HG02970 (cell line): Measurements from ENCODE around the gene CSTF3.
"Not testable (repeated sequence)": the region's sequence is repeated elsewhere in the genome, so short reads cannot be mapped to it uniquely, and the experiment has no call there.

Experiments used
- ATAC-seq: cut with Tn5 transposase; IDR thresholded peaks from one replicate; pipeline ENCODE4 v1.9.1; 2021; ENCODE audit warnings: mild to moderate bottlenecking, moderate library complexity, moderate number of reproducible peaks; ENCODE audit not compliant: unreplicated experiment, low FRiP score

Gene CSTF3

GRCh38 chr11:33161120-33162005, at the start of gene CSTF3:
Gene CSTF3, minus strand, starts transcription at chr11:33161480. Its CDS starts 155 bp downstream, at chr11:33161325.
- peak; percentile 90 for ATAC-seq

GRCh38 chr11:33208150-33208549, 46.9 kb upstream of the CSTF3 start:
- no peak for ATAC-seq

- no peak for ATAC-seq
Measured at GRCh38 chr11:33207408-33207985, 46.2 kb upstream of the CSTF3 start.

DNA sequence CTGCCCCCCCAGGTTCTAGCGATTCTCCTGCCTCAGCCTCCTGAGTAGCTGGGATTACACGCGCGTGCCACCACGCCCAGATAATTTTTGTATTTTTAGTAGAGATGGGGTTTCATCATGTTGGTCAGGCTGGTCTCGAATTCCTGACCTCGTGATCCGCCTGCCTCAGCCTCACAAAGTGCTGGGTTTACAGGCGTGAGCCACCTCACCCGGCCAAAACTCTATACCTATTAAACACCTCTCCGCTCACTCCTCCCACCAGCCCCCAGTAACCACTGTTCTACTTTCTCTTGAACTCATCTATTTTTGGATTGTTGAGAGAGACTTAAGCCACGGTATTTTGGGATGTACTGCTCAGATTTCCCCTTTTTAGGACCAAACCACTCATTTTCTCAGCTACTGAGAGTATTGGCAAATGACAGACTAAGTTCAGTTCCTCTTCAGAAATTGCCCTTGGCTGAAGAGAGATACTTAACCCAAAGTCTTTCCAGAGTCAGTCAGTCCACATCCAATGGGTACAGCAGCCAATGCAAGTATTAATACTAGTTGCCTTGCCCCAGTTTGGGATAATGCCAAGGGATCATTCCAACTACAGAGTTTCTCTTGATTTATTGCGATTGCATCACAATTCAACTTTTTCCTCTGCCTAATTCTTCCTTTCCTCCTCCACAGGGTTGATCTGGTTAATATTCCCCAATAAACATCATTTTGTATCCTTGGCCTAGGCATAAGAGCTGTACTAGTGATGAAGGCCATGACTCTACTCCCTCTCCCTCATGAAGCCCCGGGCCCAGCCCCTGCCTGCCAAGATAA, 36.8 kb upstream of the CSTF3 start:
- no peak for ATAC-seq

GRCh38 chr11:33195462-33196173, 34.3 kb upstream of the CSTF3 start:
- ATAC-seq, result no peak

- ATAC-seq, result no peak
Measured at GRCh38 chr11:33194455-33194854, 33.2 kb upstream of the CSTF3 start.

DNA sequence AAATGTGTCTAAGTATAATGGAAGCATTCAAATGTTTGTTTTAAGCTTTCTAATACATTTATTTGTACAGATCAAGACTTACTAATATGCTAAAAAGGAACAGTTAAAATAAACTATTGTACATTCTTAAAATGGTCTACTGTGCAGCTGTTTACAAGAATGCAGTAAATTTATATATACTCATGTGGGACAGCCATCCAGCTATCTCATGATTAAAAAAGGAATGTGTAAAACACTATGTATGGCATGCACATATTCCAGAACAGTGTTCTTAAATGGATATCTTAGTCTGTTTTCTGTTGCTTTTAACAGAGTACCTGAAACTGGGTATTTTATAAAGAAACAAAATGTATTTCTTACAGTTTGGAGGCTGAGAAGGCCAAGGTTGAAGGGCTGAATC, 30.2 kb upstream of the CSTF3 start:
- ATAC-seq, result no peak

- ATAC-seq, result no peak
Measured at GRCh38 chr11:33187998-33188722, 26.9 kb upstream of the CSTF3 start.

DNA sequence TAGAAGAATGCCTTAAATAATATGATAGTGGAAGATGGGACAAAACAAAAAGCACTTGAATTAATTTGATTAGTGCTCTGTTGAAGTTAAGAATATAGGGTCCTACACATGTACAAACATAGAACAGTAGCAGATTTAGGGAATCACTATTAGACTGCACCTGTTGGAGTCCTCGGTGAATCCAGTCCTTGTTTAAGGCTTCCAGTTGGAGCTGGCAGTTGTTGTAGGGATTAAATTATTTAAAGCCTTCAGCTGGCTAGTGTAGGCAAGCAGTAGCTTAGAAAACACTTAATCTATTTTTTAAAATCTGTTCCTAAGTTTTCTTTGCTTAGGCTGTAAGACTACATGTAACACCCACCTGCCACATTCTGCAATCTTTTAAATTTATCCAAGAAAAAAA, 24.5 kb upstream of the CSTF3 start:
- no peak for ATAC-seq

DNA sequence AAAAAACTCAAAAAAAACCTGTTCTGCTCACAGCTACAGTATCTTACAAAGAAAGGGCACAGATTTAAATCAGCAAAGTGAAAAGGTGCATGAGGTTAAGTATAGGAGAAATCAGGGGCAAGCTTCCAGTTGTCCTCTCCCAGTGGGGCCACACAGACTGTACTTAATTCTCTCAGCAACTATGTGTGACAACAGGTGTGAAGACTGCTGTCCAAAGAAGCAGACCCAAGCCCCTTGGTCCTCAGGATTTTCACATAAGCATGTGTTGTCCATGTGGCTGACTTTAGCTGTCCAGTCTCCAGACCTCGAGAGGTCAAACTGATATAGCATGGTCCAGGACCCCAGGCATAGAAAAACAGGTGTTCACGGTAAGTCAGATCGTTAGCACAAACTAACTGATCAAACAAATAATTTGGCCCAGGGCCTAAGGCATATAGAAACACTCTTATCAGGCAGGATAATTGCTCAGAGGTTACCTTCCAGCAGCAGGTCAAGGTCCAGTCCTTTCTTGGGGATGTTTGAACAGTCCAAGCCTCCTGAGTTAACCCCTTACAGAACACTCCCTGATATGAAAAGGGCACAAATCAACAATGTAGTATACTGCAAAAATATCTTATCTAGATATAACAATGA, 21.1 kb upstream of the CSTF3 start:
- ATAC-seq, result no peak

- ATAC-seq, result no peak
Measured at GRCh38 chr11:33179348-33179803, 18.1 kb upstream of the CSTF3 start.

GRCh38 chr11:33178443-33179180, 17.3 kb upstream of the CSTF3 start:
- no peak for ATAC-seq

GRCh38 chr11:33177676-33178336, 16.5 kb upstream of the CSTF3 start:
- ATAC-seq, result no peak

GRCh38 chr11:33176760-33177159, 15.5 kb upstream of the CSTF3 start:
- ATAC-seq, result not testable (repeated sequence)

GRCh38 chr11:33172996-33173395, 11.7 kb upstream of the CSTF3 start:
- no peak for ATAC-seq

DNA sequence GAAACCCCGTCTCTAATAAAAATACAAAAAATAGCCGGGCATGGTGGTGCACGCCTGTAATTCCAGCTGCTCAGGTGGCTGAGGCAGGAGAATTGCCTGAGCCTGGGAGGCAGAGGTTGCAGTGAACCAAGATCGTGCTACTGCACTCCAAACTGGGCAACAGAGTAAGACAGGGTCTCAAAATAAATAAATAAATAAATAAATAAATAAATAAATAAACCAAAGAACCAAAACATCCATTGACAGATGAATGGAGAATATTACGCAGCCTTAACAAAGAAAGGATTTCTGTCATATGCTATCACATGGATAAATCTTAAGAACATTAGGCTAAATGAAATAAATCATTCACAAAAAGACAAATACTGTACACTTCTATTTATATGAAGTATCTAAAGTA, 11.1 kb upstream of the CSTF3 start:
- no peak for ATAC-seq

GRCh38 chr11:33171251-33171650, 10.0 kb upstream of the CSTF3 start:
- no peak for ATAC-seq

GRCh38 chr11:33168709-33169200, 7.5 kb upstream of the CSTF3 start:
- ATAC-seq, result no peak
